HEK293 (cell line): ENCODE data around the gene COQ8B.
A peak's percentile ranks its signal among the peaks of the same experiment; 100 is the strongest.

ENCODE experiments used
- GLI4 ChIP-seq: fragments of 450-650 bp; formaldehyde crosslinking; IDR thresholded peaks from 2 replicates; pipeline ENCODE4 v1.5.1; 2016; ENCODE audit warnings: missing biosample characterization, missing genetic modification characterization
- KLF1 ChIP-seq: fragments of 450-650 bp; formaldehyde crosslinking; IDR thresholded peaks from 2 replicates; pipeline ENCODE4 v1.5.1; 2016; ENCODE audit warnings: missing biosample characterization, missing genetic modification characterization
- KLF16 ChIP-seq: fragments of 450-650 bp; formaldehyde crosslinking; IDR thresholded peaks from 2 replicates; pipeline ENCODE4 v1.5.1; 2017; ENCODE audit warnings: missing biosample characterization, missing genetic modification characterization
- TRIM28 ChIP-seq: IDR thresholded peaks from 2 replicates; pipeline ENCODE4 v1.6.1; 2011; ENCODE audit warnings: low read length, control low read depth, borderline replicate concordance
- WT1 ChIP-seq: fragments of 450-650 bp; formaldehyde crosslinking; IDR thresholded peaks from 2 replicates; pipeline ENCODE4 v1.5.1; 2016; ENCODE audit warnings: missing biosample characterization, missing genetic modification characterization
- ZBTB7A ChIP-seq: fragments of 450-650 bp; formaldehyde crosslinking; IDR thresholded peaks from 2 replicates; pipeline ENCODE4 v1.5.1; 2016; ENCODE audit warnings: low read depth, missing biosample characterization, missing genetic modification characterization
- ZBTB8A ChIP-seq: fragments of 450-650 bp; formaldehyde crosslinking; IDR thresholded peaks from 2 replicates; pipeline ENCODE4 v1.5.1; 2016; ENCODE audit warnings: missing biosample characterization, missing genetic modification characterization
- ZIC2 ChIP-seq: fragments of 450-650 bp; formaldehyde crosslinking; IDR thresholded peaks from 2 replicates; pipeline ENCODE4 v1.5.1; 2016; ENCODE audit warnings: missing biosample characterization, missing genetic modification characterization
- ZNF140 ChIP-seq: fragments of 450-650 bp; formaldehyde crosslinking; IDR thresholded peaks from 2 replicates; pipeline ENCODE4 v1.5.1; 2016; ENCODE audit warnings: missing biosample characterization, missing genetic modification characterization
- ZNF16 ChIP-seq: fragments of 450-650 bp; formaldehyde crosslinking; IDR thresholded peaks from 2 replicates; pipeline ENCODE4 v1.5.1; 2016; ENCODE audit warnings: low read depth, missing biosample characterization, missing genetic modification characterization
- ZNF2 ChIP-seq: fragments of 450-650 bp; formaldehyde crosslinking; IDR thresholded peaks from 2 replicates; pipeline ENCODE4 v1.5.1; 2016; ENCODE audit warnings: missing biosample characterization, missing genetic modification characterization
- ZNF341 ChIP-seq: fragments of 450-650 bp; formaldehyde crosslinking; IDR thresholded peaks from 2 replicates; pipeline ENCODE4; 2016; ENCODE audit warnings: low read depth, missing biosample characterization, missing genetic modification characterization
- ZNF510 ChIP-seq: fragments of 450-650 bp; formaldehyde crosslinking; IDR thresholded peaks from 2 replicates; pipeline ENCODE4 v1.5.1; 2018; ENCODE audit warnings: mild to moderate bottlenecking, missing genetic modification characterization, missing biosample characterization; ENCODE audit not compliant: insufficient replicate concordance
- ZNF521 ChIP-seq: fragments of 450-650 bp; formaldehyde crosslinking; IDR thresholded peaks from 2 replicates; pipeline ENCODE4 v1.5.1; 2017; ENCODE audit warnings: missing biosample characterization, mild to moderate bottlenecking, missing genetic modification characterization
- ZNF544 ChIP-seq: fragments of 450-650 bp; formaldehyde crosslinking; IDR thresholded peaks from 2 replicates; pipeline ENCODE4 v1.5.0; 2017; ENCODE audit warnings: missing biosample characterization, missing genetic modification characterization
- ZNF548 ChIP-seq: fragments of 450-650 bp; formaldehyde crosslinking; IDR thresholded peaks from 2 replicates; pipeline ENCODE4 v1.5.1; 2016; ENCODE audit warnings: missing biosample characterization, missing genetic modification characterization
- ZNF555 ChIP-seq: fragments of 450-650 bp; formaldehyde crosslinking; conservative IDR thresholded peaks from 2 replicates; pipeline ENCODE4 v1.5.1; 2017; ENCODE audit warnings: missing biosample characterization, mild to moderate bottlenecking, missing genetic modification characterization, inconsistent platforms
- ZNF561 ChIP-seq: fragments of 450-650 bp; IDR thresholded peaks from 2 replicates; pipeline ENCODE4 v1.5.1; 2018; ENCODE audit warnings: missing biosample characterization, missing genetic modification characterization, borderline replicate concordance
- ZNF621 ChIP-seq: fragments of 450-650 bp; formaldehyde crosslinking; IDR thresholded peaks from 2 replicates; pipeline ENCODE4 v1.5.1; 2017; ENCODE audit warnings: missing biosample characterization, missing genetic modification characterization
- ZNF624 ChIP-seq: fragments of 450-650 bp; formaldehyde crosslinking; IDR thresholded peaks from 2 replicates; pipeline ENCODE4 v1.5.1; 2017; ENCODE audit warnings: missing biosample characterization, missing genetic modification characterization
- ZNF664 ChIP-seq: fragments of 450-650 bp; formaldehyde crosslinking; IDR thresholded peaks from 2 replicates; pipeline ENCODE4 v1.5.1; 2016; ENCODE audit warnings: missing biosample characterization, missing genetic modification characterization
- ZNF670 ChIP-seq: fragments of 450-650 bp; formaldehyde crosslinking; IDR thresholded peaks from 2 replicates; pipeline ENCODE4 v1.5.1; 2016; ENCODE audit warnings: missing biosample characterization, missing genetic modification characterization, low read depth
- ZNF843 ChIP-seq: fragments of 450-650 bp; formaldehyde crosslinking; IDR thresholded peaks from 2 replicates; pipeline ENCODE4 v1.5.1; 2016; ENCODE audit warnings: missing biosample characterization, missing genetic modification characterization
- ZXDB ChIP-seq: fragments of 450-650 bp; formaldehyde crosslinking; IDR thresholded peaks from 2 replicates; pipeline ENCODE4 v1.5.1; 2016; ENCODE audit warnings: missing biosample characterization, missing genetic modification characterization
- TF ChIP-seq, protein P1 (sequence below): fragments of 450-650 bp; formaldehyde crosslinking; IDR thresholded peaks from 2 replicates; pipeline ENCODE4 v1.5.1; 2016; ENCODE audit warnings: missing biosample characterization, missing genetic modification characterization
- TF ChIP-seq, protein P2 (sequence below): fragments of 450-650 bp; formaldehyde crosslinking; IDR thresholded peaks from 2 replicates; pipeline ENCODE4 v1.5.1; 2016; ENCODE audit warnings: missing biosample characterization, missing genetic modification characterization, borderline replicate concordance
- TF ChIP-seq, protein P3 (sequence below): fragments of 450-650 bp; formaldehyde crosslinking; IDR thresholded peaks from 2 replicates; pipeline ENCODE4 v1.5.1; 2016; ENCODE audit warnings: missing biosample characterization, missing genetic modification characterization
- TF ChIP-seq, protein P4 (sequence below): fragments of 450-650 bp; formaldehyde crosslinking; IDR thresholded peaks from 2 replicates; pipeline ENCODE4 v1.5.1; 2016; ENCODE audit warnings: missing biosample characterization, missing genetic modification characterization
- TF ChIP-seq, protein P5 (sequence below): fragments of 450-650 bp; formaldehyde crosslinking; IDR thresholded peaks from 2 replicates; pipeline ENCODE4 v1.5.1; 2016; ENCODE audit warnings: missing biosample characterization, missing genetic modification characterization, low read depth

Gene COQ8B

DNA sequence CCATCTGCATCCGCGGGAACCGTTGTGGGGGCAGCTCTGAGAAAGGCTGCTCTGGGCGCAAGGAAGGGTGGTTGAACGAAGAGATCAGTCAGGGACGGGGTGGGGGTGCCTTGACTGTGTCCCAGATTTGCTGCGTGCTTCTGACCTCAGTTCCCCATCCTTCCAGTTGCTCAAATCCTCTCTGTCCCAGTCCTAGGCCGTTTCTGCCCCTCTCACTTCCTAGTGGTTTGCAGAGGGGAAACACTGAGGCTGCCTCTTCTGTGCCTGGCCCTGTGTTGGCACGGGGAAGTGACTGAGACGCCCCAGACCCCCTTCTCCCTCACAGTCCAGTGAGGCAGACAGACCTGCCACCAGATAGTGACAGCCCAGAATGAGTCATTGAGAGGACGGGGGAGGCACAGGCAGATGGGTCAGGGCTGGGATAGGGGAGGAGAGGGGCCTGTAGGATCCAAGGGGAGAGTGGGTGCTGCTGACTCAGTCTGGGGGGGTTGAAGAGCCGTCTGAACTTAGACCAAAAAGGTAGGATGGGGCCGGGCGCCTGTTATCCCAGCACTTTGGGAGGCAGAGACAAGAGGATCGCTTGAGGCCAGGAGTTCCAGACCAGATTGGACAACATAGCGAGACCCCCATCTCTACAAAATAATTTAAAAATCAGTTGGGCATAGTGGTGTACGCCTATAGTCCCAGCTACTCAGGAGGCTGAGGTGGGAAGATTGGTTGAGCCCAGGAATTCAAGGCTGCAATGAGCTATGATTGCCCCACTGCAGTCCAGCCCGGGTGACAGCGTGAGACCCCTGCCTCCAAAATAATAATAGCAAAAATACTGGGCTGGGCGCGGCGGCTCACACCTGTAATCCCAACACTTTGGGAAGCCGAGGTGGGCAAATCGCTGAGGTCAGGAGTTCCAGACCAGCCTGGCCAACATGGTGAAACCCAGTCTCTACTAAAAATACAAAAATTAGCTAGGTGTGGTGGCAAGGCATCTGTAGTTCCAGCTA is 52.7 kb downstream of the COQ8B start (continued):
- TF ChIP-seq ZNF670 (tag by site-specific recombination), result no peak
- TF ChIP-seq ZNF843 (tag by site-specific recombination), result no peak
- no peak for TF ChIP-seq GLI4
- peak; percentile 5; the same call in 1 of the 2 replicates for TF ChIP-seq ZNF548
- TF ChIP-seq ZNF624, result no peak
- TF ChIP-seq, protein P1, sequence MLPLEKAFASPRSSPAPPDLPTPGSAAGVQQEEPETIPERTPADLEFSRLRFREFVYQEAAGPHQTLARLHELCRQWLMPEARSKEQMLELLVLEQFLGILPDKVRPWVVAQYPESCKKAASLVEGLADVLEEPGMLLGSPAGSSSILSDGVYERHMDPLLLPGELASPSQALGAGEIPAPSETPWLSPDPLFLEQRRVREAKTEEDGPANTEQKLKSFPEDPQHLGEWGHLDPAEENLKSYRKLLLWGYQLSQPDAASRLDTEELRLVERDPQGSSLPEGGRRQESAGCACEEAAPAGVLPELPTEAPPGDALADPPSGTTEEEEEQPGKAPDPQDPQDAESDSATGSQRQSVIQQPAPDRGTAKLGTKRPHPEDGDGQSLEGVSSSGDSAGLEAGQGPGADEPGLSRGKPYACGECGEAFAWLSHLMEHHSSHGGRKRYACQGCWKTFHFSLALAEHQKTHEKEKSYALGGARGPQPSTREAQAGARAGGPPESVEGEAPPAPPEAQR (tag by site-specific recombination), result no peak
- TF ChIP-seq ZXDB (tag by site-specific recombination), result no peak
- no peak for TF ChIP-seq ZNF510 (tag by site-specific recombination)
- TF ChIP-seq, protein P2, sequence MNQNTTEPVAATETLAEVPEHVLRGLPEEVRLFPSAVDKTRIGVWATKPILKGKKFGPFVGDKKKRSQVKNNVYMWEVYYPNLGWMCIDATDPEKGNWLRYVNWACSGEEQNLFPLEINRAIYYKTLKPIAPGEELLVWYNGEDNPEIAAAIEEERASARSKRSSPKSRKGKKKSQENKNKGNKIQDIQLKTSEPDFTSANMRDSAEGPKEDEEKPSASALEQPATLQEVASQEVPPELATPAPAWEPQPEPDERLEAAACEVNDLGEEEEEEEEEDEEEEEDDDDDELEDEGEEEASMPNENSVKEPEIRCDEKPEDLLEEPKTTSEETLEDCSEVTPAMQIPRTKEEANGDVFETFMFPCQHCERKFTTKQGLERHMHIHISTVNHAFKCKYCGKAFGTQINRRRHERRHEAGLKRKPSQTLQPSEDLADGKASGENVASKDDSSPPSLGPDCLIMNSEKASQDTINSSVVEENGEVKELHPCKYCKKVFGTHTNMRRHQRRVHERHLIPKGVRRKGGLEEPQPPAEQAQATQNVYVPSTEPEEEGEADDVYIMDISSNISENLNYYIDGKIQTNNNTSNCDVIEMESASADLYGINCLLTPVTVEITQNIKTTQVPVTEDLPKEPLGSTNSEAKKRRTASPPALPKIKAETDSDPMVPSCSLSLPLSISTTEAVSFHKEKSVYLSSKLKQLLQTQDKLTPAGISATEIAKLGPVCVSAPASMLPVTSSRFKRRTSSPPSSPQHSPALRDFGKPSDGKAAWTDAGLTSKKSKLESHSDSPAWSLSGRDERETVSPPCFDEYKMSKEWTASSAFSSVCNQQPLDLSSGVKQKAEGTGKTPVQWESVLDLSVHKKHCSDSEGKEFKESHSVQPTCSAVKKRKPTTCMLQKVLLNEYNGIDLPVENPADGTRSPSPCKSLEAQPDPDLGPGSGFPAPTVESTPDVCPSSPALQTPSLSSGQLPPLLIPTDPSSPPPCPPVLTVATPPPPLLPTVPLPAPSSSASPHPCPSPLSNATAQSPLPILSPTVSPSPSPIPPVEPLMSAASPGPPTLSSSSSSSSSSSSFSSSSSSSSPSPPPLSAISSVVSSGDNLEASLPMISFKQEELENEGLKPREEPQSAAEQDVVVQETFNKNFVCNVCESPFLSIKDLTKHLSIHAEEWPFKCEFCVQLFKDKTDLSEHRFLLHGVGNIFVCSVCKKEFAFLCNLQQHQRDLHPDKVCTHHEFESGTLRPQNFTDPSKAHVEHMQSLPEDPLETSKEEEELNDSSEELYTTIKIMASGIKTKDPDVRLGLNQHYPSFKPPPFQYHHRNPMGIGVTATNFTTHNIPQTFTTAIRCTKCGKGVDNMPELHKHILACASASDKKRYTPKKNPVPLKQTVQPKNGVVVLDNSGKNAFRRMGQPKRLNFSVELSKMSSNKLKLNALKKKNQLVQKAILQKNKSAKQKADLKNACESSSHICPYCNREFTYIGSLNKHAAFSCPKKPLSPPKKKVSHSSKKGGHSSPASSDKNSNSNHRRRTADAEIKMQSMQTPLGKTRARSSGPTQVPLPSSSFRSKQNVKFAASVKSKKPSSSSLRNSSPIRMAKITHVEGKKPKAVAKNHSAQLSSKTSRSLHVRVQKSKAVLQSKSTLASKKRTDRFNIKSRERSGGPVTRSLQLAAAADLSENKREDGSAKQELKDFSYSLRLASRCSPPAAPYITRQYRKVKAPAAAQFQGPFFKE (tag by site-specific recombination), result no peak
- no peak for TF ChIP-seq ZBTB8A (tag by site-specific recombination)
- TF ChIP-seq, protein P3, sequence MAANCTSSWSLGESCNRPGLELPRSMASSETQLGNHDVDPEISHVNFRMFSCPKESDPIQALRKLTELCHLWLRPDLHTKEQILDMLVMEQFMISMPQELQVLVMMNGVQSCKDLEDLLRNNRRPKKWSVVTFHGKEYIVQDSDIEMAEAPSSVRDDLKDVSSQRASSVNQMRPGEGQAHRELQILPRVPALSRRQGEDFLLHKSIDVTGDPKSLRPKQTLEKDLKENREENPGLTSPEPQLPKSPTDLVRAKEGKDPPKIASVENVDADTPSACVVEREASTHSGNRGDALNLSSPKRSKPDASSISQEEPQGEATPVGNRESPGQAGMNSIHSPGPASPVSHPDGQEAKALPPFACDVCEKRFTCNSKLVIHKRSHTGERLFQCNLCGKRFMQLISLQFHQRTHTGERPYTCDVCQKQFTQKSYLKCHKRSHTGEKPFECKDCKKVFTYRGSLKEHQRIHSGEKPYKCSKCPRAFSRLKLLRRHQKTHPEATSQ (tag by site-specific recombination), result no peak
- TF ChIP-seq ZBTB7A (tag by site-specific recombination), result no peak
- TF ChIP-seq KLF16 (tag by site-specific recombination), result no peak
- TF ChIP-seq, protein P4, sequence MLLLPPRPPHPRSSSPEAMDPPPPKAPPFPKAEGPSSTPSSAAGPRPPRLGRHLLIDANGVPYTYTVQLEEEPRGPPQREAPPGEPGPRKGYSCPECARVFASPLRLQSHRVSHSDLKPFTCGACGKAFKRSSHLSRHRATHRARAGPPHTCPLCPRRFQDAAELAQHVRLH, result no peak
- TF ChIP-seq ZNF2, result no peak
- TF ChIP-seq TRIM28, result no peak
- no peak; the same call in 1 of the 2 replicates for TF ChIP-seq WT1
- TF ChIP-seq KLF1 (tag by site-specific recombination), result no peak
- TF ChIP-seq ZNF140 (tag by site-specific recombination), result no peak
- peak; percentile 13 for TF ChIP-seq ZIC2 (tag by site-specific recombination)
- no peak for TF ChIP-seq ZNF621 (tag by site-specific recombination)
- TF ChIP-seq, protein P5, sequence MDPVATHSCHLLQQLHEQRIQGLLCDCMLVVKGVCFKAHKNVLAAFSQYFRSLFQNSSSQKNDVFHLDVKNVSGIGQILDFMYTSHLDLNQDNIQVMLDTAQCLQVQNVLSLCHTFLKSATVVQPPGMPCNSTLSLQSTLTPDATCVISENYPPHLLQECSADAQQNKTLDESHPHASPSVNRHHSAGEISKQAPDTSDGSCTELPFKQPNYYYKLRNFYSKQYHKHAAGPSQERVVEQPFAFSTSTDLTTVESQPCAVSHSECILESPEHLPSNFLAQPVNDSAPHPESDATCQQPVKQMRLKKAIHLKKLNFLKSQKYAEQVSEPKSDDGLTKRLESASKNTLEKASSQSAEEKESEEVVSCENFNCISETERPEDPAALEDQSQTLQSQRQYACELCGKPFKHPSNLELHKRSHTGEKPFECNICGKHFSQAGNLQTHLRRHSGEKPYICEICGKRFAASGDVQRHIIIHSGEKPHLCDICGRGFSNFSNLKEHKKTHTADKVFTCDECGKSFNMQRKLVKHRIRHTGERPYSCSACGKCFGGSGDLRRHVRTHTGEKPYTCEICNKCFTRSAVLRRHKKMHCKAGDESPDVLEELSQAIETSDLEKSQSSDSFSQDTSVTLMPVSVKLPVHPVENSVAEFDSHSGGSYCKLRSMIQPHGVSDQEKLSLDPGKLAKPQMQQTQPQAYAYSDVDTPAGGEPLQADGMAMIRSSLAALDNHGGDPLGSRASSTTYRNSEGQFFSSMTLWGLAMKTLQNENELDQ (tag by site-specific recombination), result no peak
- TF ChIP-seq ZNF16 (tag by site-specific recombination), result no peak
- no peak for TF ChIP-seq ZNF561 (tag by site-specific recombination)
- TF ChIP-seq ZNF521, result no peak
- no peak for TF ChIP-seq ZNF544 (tag by site-specific recombination)
- no peak for TF ChIP-seq ZNF664 (tag by site-specific recombination)
- no peak for TF ChIP-seq ZNF341 (tag by site-specific recombination)
- no peak for TF ChIP-seq ZNF555 (tag by site-specific recombination)
